ENCODE results near the gene GOLPH3L. TPM values are rescaled to one million over a fixed set of nuclear protein-coding genes. Genes with fewer than 3 reads are reported as not detected.
"Not testable (repeated sequence)": the region's sequence is repeated elsewhere in the genome, so short reads cannot be mapped to it uniquely, and the experiment has no call there.

Gene GOLPH3L
- total and polyA plus RNA-seq, 9 donors = 20.0 to 46.2 (median 29.9) TPM

- Histone ChIP-seq H3K4me1 (ENCODE audit: insufficient read depth) (no peaks in the 10 kb centered on the region), H3K36me3 (no peaks in the 10 kb centered on the region), H3K27me3 (no peaks in the 10 kb centered on the region), H3K4me3 (no peak overlapping the region), H3K9me3 (no peaks in the 10 kb centered on the region), H3K27ac (no peak overlapping the region)
- intact Hi-C loops (cut with DNase I) = no loop called here
- TF ChIP-seq POLR2A (IDR thresholded peaks at IDR 0.05) (no peak), EP300 (IDR thresholded peaks at IDR 0.05) (no peak), CTCF (IDR thresholded peaks at IDR 0.05) (no peak)
- no peak for DNase-seq
- 95 to 98% (median 96%) methylated on average over 21 of the region's 21 CpGs for WGBS, 3 donors
Measured at GRCh38 chr1:150720098-150720497, 23.1 kb upstream of the GOLPH3L start.

GRCh38 chr1:150718225-150718891 lies 21.4 kb upstream of the GOLPH3L start:
- 73 to 81% (median 78%) methylated on average over 11 of the region's 11 CpGs for WGBS, 3 donors
- no peaks in the 10 kb centered on the region for H3K27me3 ChIP-seq
- no peaks in the 10 kb centered on the region for H3K9me3 ChIP-seq
- H3K36me3 ChIP-seq = no peaks in the 10 kb centered on the region
- no peak for TF ChIP-seq CTCF (IDR thresholded peaks at IDR 0.05)
- TF ChIP-seq EP300 (IDR thresholded peaks at IDR 0.05) = no peak
- TF ChIP-seq POLR2A (IDR thresholded peaks at IDR 0.05) = no peak
- no peaks in the 10 kb centered on the region for H3K4me1 ChIP-seq (ENCODE audit: insufficient read depth)
- no peak for DNase-seq
- H3K27ac ChIP-seq = no peak overlapping the region
- intact Hi-C loops (cut with DNase I) = no loop called here
- H3K4me3 ChIP-seq = no peak overlapping the region

- H3K27me3 ChIP-seq; DNase-seq; H3K27ac ChIP-seq; H3K4me3 ChIP-seq; intact Hi-C loops (cut with DNase I); H3K4me1 ChIP-seq (ENCODE audit: insufficient read depth); H3K36me3 ChIP-seq; H3K9me3 ChIP-seq: not testable (repeated sequence)
- WGBS, 3 donors = 56 to 81% (median 65%) methylated on average over 1 of the region's 1 CpG
Measured at GRCh38 chr1:150709031-150709430, 12.1 kb upstream of the GOLPH3L start.

GRCh38 chr1:150708595-150708994 lies 11.6 kb upstream of the GOLPH3L start:
- no peaks in the 10 kb centered on the region for H3K9me3 ChIP-seq
- WGBS, 3 donors = 96 to 97% (median 96%) methylated on average over 2 of the region's 2 CpGs
- intact Hi-C loops (cut with DNase I) = no loop called here
- TF ChIP-seq EP300 (IDR thresholded peaks at IDR 0.05) (no peak), POLR2A (IDR thresholded peaks at IDR 0.05) (no peak), CTCF (IDR thresholded peaks at IDR 0.05) (no peak)
- no peak for DNase-seq
- H3K4me1 ChIP-seq (ENCODE audit: insufficient read depth) = no peaks in the 10 kb centered on the region
- H3K36me3 ChIP-seq = no peaks in the 10 kb centered on the region
- H3K27me3 ChIP-seq = no peaks in the 10 kb centered on the region
- no peak overlapping the region for H3K27ac ChIP-seq
- H3K4me3 ChIP-seq = no peak overlapping the region

- H3K4me1 ChIP-seq (ENCODE audit: insufficient read depth) = no peaks in the 10 kb centered on the region
Measured at GRCh38 chr1:150706091-150706490, 9.1 kb upstream of the GOLPH3L start.

More at GRCh38 chr1:150706091-150706490, 9.1 kb upstream of the GOLPH3L start:
- no peaks in the 10 kb centered on the region for H3K9me3 ChIP-seq
- H3K36me3 ChIP-seq = no peaks in the 10 kb centered on the region
- no peaks in the 10 kb centered on the region for H3K27me3 ChIP-seq
- DNase-seq = no peak
- no peak overlapping the region for H3K27ac ChIP-seq
- no peak overlapping the region for H3K4me3 ChIP-seq
- intact Hi-C loops (cut with DNase I) = no loop called here
- no peak for TF ChIP-seq POLR2A (IDR thresholded peaks at IDR 0.05)
- TF ChIP-seq CTCF (IDR thresholded peaks at IDR 0.05) = no peak
- TF ChIP-seq EP300 (IDR thresholded peaks at IDR 0.05) = no peak
- 88 to 95% (median 91%) methylated on average over 1 of the region's 1 CpG for WGBS, 3 donors

All from ovary (tissue), 9 donors.